Astrocyte (in vitro differentiated cells and primary cell): ENCODE data around the gene PPP3CA. TPM values are rescaled to one million over a fixed set of nuclear protein-coding genes. Genes with fewer than 3 reads are reported as not detected.

Experiments
- DNase-seq: peaks from one replicate; pipeline ENCODE4 v3.0.0-alpha.2; 2010; ENCODE audit warnings: low read depth
- FAIRE-seq: peaks from 2 replicates; lab custom pipeline; 2011; peaks lifted over from hg19 to GRCh38; lab: Jason Lieb, UNC
- H2AFZ ChIP-seq: 2 replicates; pipeline ENCODE4 v1.6.0; 2012; ENCODE audit warnings: low read depth, low read length, inconsistent platforms
- H3K27ac ChIP-seq: 2 replicates; pipeline ENCODE4 v1.5.1; 2011; ENCODE audit warnings: low read depth, low read length, inconsistent platforms
- H3K27me3 ChIP-seq: 2 replicates; pipeline ENCODE4 v1.6.0; 2011; ENCODE audit warnings: low read length, inconsistent platforms; ENCODE audit not compliant: insufficient read depth
- H3K36me3 ChIP-seq: 2 replicates; pipeline ENCODE4 v1.5.1; 2011; ENCODE audit warnings: low read length, inconsistent platforms; ENCODE audit not compliant: insufficient read depth
- H3K4me1 ChIP-seq: 2 replicates; pipeline ENCODE4 v1.5.1; 2011; ENCODE audit warnings: low read length, inconsistent platforms; ENCODE audit not compliant: insufficient read depth
- H3K4me2 ChIP-seq: 2 replicates; pipeline ENCODE4 v1.6.0; 2012; ENCODE audit warnings: low read length, inconsistent platforms
- H3K4me3 ChIP-seq: 2 replicates; pipeline ENCODE4 v1.5.1; 2011; ENCODE audit warnings: low read depth, mild to moderate bottlenecking, low read length, inconsistent platforms; ENCODE audit not compliant: insufficient read depth
- H3K79me2 ChIP-seq: 2 replicates; pipeline ENCODE4 v1.6.0; 2012; ENCODE audit warnings: mild to moderate bottlenecking, low read length, inconsistent platforms; ENCODE audit not compliant: insufficient read depth
- H3K9ac ChIP-seq: 2 replicates; pipeline ENCODE4 v1.6.0; 2012; ENCODE audit warnings: mild to moderate bottlenecking, low read length, inconsistent platforms
- H3K9me3 ChIP-seq: 2 replicates; pipeline ENCODE4 v1.5.1; 2012; ENCODE audit warnings: low read depth, mild to moderate bottlenecking, low read length, inconsistent platforms; ENCODE audit not compliant: insufficient read depth
- H4K20me1 ChIP-seq: 2 replicates; pipeline ENCODE4 v1.6.0; 2012; ENCODE audit warnings: low read length, inconsistent platforms; ENCODE audit not compliant: insufficient read depth
- H3K27ac Mint-ChIP-seq: one replicate; pipeline ENCODE4 v1.8.0; 2021; ENCODE audit warnings: mild to moderate bottlenecking, mixed read lengths; ENCODE audit not compliant: unreplicated experiment
- H3K27me3 Mint-ChIP-seq: one replicate; pipeline ENCODE4 v1.8.0; 2021; ENCODE audit warnings: low read depth, mixed read lengths; ENCODE audit not compliant: unreplicated experiment
- H3K36me3 Mint-ChIP-seq: one replicate; pipeline ENCODE4 v1.8.0; 2021; ENCODE audit warnings: low read depth, mixed read lengths; ENCODE audit not compliant: unreplicated experiment
- H3K4me1 Mint-ChIP-seq: one replicate; pipeline ENCODE4 v1.8.0; 2021; ENCODE audit warnings: low read depth, mixed read lengths; ENCODE audit not compliant: unreplicated experiment
- H3K4me3 Mint-ChIP-seq: one replicate; pipeline ENCODE4 v1.8.0; 2021; ENCODE audit warnings: mild to moderate bottlenecking, moderate library complexity, mixed read lengths; ENCODE audit not compliant: unreplicated experiment
- H3K9me3 Mint-ChIP-seq: one replicate; pipeline ENCODE4 v1.8.0; 2021; ENCODE audit warnings: mild to moderate bottlenecking, mixed read lengths; ENCODE audit not compliant: unreplicated experiment
- CTCF ChIP-seq: IDR thresholded peaks from 2 replicates; pipeline ENCODE4 v1.5.1; 2011; ENCODE audit warnings: low read depth, mild to moderate bottlenecking, inconsistent platforms, low read length, moderate library complexity; ENCODE audit not compliant: insufficient read depth
- EZH2 ChIP-seq: IDR thresholded peaks from 2 replicates; pipeline ENCODE4 v1.6.1; 2012; ENCODE audit warnings: mild to moderate bottlenecking, low read length, inconsistent platforms; ENCODE audit not compliant: insufficient read depth
- total RNA-seq: library from RNA; stranded (reverse); gene quantifications from 2 replicates; pipeline ENCODE4 v1.2.1, GENCODE V29; 2021

The PPP3CA gene
- total RNA-seq, 1 donor from 2014 or later: 101 TPM

- Histone ChIP-seq H3K36me3 (no peaks in the 10 kb centered on the region), H3K79me2 (peaks cover 28% of the 10 kb centered on the region), H3K9me3 (no peaks in the 10 kb centered on the region), H3K4me3 (no peak overlapping the region), H3K27me3 (no peaks in the 10 kb centered on the region), H3K27ac (no peak overlapping the region), H3K9ac (no peak overlapping the region), H2AFZ (no peak overlapping the region), H3K4me2 (no peak overlapping the region), H4K20me1 (peaks cover 22% of the 10 kb centered on the region), H3K4me1 (peaks cover 6% of the 10 kb centered on the region)
- FAIRE-seq (peak; percentile 73), DNase-seq (no peak)
- no peak overlapping the region for H3K27ac Mint-ChIP-seq
- H3K9me3 Mint-ChIP-seq: no peaks in the 10 kb centered on the region
- H3K36me3 Mint-ChIP-seq: peaks cover 2% of the 10 kb centered on the region
- no peaks in the 10 kb centered on the region for H3K27me3 Mint-ChIP-seq
- TF ChIP-seq EZH2: no peak
- TF ChIP-seq CTCF: peak; percentile 62
- peaks cover 27% of the 10 kb centered on the region for H3K4me1 Mint-ChIP-seq
- no peak overlapping the region for H3K4me3 Mint-ChIP-seq
Observed at GRCh38 chr4:101169044-101170014, 178.0 kb downstream of the PPP3CA start.

GRCh38 chr4:101163936-101164335, 183.4 kb downstream of the PPP3CA start:
- Histone ChIP-seq H3K4me3 (no peak overlapping the region), H4K20me1 (peaks cover 15% of the 10 kb centered on the region), H3K79me2 (peaks cover 15% of the 10 kb centered on the region), H3K4me2 (no peak overlapping the region), H3K9ac (no peak overlapping the region), H2AFZ (no peak overlapping the region), H3K27me3 (no peaks in the 10 kb centered on the region), H3K9me3 (no peaks in the 10 kb centered on the region), H3K36me3 (no peaks in the 10 kb centered on the region), H3K27ac (peak overlapping the region; percentile 45), H3K4me1 (peaks cover 4% of the 10 kb centered on the region)
- no peak for FAIRE-seq
- H3K9me3 Mint-ChIP-seq: no peaks in the 10 kb centered on the region
- no peak for DNase-seq
- peaks cover 5% of the 10 kb centered on the region for H3K4me1 Mint-ChIP-seq
- no peaks in the 10 kb centered on the region for H3K27me3 Mint-ChIP-seq
- H3K36me3 Mint-ChIP-seq: no peaks in the 10 kb centered on the region
- peak overlapping the region; percentile 66 for H3K27ac Mint-ChIP-seq
- TF ChIP-seq CTCF: no peak
- TF ChIP-seq EZH2: no peak
- no peak overlapping the region for H3K4me3 Mint-ChIP-seq

- Histone ChIP-seq H3K9ac (no peak overlapping the region), H2AFZ (no peak overlapping the region), H3K4me3 (no peak overlapping the region), H3K4me2 (no peak overlapping the region), H3K27me3 (no peaks in the 10 kb centered on the region), H3K4me1 (peaks cover 9% of the 10 kb centered on the region), H3K79me2 (peaks cover 10% of the 10 kb centered on the region), H3K9me3 (no peaks in the 10 kb centered on the region), H3K36me3 (no peaks in the 10 kb centered on the region), H4K20me1 (peaks cover 9% of the 10 kb centered on the region), H3K27ac (no peak overlapping the region)
- no peaks in the 10 kb centered on the region for H3K9me3 Mint-ChIP-seq
- no peak overlapping the region for H3K4me3 Mint-ChIP-seq
- no peak for TF ChIP-seq EZH2
- TF ChIP-seq CTCF: no peak
- H3K36me3 Mint-ChIP-seq: no peaks in the 10 kb centered on the region
- FAIRE-seq: no peak
- DNase-seq: no peak
- H3K4me1 Mint-ChIP-seq: peaks cover 10% of the 10 kb centered on the region
- no peak overlapping the region for H3K27ac Mint-ChIP-seq
- H3K27me3 Mint-ChIP-seq: no peaks in the 10 kb centered on the region
Observed at GRCh38 chr4:101162990-101163380, 184.3 kb downstream of the PPP3CA start.
